GF-D8 (cell line): ENCODE data around the gene LRMDA.

Experiments used
- DNase-seq: peaks from one replicate; lab custom pipeline; 2025; lab: John Stamatoyannopoulos, UW

The LRMDA gene

DNA sequence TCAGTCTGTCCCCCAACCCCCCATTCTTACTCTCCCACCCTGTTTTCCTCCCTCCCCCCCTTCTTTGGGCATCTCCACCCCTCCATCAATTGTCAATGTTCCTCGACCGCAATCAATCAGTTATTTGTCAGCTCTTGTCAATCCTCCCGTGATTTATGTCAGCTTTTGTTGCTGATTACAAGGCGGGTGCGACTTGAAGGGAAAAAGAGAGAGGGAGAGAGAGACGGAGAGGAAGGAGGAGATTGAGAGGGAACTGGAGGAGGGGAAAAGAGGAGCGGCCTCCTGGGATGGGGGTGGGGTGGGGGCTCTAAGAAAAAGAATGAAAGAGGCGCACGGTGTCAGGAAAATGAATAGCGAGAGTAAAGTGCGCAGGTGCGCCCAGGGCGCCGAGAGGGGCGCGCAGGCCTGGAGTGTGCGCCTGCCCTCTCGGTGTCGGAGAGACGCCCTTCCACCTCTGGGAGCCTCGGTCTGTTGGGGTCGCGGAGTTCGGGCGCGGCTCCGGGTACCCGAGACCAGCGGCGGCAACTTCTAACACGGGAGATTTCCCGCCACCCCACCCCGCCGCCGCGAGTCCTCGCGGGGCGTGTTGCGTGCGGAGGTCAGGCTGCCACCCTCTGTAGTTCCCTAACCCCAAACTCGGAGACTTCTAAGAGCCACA, 28.8 kb upstream of the LRMDA start:
- DNase-seq, result no peak

DNA sequence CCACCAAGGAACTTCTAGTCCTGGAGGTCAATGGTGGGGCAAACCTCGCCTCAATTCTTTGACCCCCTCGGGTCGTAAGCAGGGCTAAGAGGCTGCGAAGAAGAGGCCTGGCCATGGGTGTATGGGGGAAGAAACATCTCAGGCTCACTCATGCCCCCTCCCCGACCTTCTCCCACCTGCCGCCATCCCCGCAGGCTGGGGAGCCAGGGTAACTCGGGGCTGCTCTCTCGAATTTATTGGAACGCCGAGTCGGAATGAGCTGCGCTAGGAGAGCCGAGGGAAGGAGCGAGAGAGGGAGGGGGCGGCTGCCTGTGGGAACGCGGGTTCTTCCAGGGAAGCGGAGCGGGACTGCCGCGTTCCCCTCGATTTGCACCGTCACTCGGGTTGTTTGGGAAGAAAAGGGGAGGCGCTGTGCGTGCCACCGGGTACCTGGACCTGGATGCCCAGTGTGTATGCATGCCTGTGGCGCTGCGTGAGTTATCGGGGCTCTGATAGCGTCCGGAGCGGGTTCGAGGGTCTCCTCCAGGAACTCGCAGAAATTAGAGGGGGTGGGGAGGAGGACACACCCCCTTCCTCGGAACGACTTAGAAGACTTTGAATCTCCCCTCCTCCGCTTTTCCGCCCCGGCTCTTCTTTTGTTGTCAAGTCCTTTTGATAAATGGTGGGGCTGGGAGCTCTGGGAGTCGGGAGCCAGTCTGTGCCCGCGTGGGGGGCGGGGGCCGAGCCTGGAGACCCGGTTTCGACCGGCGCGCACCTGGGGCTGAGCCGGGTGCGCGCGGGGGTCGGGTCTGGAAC, 28.1 kb upstream of the LRMDA start:
- no peak for DNase-seq

DNA sequence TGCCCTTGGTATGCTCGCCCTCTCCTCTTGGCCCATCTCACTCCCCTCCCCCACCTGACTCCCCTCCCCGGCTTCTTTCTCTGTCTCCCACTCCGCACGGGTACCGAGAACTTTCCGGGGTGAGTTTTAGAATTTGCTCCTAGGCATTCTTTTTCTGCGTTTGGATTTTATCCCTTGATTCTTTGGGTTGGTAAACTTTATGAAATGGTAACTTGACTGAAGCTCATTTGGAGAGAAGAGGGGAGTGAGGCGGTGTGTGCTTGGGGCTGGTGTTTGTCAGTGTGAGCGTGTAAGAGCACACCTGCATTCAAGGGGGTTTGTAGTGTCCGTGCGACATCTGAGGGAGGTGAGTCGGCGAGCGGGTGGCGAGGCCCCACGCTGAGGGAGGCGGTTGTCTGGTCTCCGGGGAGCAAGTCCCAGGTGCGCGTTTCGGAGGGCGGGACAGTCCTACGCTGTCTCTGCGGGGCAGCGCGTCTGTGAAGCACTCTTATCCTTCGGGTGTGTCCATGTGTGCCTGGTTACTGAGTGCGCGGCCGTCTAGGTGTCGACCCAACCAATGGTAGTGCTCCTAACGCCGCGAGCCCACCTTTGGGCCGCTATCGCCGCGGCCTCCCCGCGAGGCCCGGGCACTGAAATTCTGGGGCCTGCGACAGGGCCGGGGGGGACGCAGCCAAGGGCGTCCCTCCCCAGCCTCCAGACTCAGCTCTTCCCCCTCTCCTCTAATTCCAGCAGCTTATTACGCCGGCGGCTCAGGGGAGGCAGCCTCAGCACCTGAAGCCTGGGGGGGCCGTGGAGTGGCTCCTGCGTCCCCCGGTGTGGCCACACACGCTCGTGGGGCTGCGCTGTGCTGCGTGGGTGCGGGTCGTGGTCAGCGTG, 27.2 kb upstream of the LRMDA start:
- no peak for DNase-seq

DNA sequence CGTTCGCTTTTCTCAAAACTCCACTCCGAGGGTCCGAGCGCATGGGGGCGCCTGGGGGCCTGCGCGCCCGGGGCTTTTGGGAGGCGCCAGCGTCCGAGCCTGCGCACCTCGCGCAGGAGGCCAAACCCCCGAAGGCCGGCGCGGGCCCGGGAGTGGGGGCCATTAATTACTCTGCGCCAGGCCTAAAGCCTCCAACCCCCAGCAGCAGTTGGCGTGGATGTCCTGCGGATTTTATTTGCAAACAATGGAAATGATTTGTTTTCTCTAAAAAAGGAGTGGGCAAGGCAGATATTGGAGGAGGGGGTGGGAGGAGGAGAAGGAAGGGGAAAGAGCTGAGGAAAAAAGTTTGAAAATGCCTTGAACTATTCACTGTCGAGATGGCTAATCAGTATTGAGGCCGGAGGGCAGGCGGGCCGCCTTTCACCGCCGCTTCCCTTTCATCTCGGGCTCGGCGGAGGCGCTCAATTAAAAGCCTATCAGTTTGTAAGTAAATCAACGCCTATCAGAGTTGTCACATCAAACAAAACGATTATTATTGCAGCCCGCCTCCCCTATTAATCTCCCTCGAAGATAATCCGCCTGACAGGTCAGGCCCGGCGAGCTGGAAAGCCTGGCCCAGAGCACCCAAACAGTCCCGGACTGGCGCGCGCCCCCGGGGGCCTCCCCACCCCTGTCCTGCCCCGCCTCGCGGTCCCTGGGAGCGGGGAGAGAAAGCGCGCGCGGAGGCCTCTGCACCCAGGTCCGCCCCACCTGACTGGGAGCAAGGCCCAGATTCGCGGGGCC, 26.4 kb upstream of the LRMDA start:
- no peak for DNase-seq

DNA sequence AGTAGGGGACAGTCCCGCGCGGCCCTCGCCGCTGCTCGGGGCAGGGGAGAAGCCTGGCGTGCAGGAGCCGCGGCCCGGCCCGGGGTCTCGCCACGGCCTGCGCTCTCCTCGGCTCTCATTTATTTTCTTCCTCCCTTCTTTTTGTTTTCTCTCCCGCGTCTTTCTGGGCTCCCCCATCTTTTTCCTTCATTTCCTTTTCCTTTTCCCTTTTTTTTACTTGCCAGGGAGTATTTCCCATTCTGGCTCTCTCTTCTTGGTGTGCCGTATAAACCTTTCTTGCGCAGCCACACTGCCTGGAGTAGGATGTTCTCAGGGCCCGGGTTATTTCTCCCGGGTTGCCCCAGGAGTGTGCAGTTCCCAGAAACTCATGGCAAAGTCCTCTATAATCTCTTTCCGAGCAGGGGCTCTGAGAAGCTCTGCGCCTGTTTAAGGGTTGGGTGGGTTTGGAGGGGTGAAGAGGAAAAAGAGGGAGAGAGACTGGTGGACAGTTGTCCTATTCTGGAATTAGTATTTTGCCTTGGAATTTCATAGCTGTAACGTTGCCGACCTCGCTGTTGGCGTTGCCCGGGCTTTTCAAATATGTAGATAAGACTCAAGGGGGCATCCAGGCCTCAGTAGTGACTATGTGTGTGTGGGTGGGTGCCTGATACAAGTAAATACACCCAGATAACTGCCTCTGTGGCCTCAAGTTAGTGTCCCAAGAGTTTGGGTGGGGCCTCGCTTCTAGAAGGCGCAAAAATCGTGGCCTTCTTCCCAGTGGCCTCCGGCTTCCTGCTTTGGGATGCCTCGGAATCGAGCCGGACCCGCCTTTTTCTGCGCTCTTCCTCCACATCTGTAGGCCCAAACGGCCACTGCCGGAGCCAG, 25.6 kb upstream of the LRMDA start:
- no peak for DNase-seq

DNA sequence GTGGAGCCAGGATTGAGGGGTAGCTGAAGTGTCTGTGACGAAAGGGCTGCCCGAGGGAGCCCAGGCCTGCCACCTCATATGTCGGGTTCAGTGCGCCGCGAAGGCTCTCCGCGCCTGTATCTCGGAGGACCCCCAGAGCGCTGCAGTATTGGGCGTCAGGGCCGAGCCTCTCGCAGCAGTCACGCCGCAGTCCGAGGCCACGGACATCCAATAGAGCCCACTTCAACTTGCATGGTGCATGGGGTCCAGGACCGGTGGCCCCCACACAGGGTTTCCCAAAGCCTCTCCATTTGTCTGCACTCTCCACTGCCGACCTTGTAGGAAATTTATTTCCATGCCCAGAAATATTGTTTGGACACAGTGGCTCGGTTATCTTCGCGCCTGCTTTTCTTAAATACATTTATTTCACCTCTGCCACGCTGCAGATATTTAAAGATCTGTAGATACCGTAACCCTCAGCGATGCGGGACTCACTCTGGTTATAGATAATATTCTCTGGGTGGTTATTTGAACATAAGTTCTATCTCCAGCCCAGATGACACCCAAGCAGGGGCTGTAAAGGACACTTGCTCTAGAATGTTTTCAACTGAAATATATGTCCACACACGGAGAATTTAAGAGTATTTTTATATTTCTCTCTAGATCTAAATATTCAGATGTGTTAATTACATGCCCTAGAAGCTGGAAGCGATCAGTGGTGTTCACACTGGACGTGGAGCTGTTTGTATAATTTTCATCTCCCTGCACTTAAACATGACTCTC, 24.8 kb upstream of the LRMDA start:
- DNase-seq, result no peak

DNA sequence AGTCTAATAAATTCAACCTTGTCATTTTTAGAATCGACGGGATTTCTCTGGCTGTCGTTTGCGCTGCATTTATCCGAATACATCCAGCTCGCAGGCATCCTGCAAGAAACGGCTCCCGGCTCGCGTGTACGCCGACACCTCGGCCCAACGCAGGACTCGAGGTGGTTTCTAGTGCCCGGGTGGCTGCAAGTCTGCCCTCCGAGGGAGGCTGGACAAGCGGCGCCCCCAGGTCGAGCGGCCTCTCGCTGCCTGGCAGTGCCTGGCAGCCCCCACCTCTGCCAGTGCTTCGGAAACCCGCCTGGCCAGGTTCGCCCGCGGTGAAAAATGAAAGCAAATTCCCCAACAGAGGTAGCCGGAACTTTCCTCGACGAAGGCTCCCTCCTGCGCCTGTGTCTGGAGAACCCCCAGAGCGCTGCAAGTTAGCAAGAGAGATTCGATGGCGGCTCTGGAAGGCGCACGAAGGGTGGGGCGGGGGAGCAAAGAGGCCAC, 24.2 kb upstream of the LRMDA start:
- no peak for DNase-seq

DNA sequence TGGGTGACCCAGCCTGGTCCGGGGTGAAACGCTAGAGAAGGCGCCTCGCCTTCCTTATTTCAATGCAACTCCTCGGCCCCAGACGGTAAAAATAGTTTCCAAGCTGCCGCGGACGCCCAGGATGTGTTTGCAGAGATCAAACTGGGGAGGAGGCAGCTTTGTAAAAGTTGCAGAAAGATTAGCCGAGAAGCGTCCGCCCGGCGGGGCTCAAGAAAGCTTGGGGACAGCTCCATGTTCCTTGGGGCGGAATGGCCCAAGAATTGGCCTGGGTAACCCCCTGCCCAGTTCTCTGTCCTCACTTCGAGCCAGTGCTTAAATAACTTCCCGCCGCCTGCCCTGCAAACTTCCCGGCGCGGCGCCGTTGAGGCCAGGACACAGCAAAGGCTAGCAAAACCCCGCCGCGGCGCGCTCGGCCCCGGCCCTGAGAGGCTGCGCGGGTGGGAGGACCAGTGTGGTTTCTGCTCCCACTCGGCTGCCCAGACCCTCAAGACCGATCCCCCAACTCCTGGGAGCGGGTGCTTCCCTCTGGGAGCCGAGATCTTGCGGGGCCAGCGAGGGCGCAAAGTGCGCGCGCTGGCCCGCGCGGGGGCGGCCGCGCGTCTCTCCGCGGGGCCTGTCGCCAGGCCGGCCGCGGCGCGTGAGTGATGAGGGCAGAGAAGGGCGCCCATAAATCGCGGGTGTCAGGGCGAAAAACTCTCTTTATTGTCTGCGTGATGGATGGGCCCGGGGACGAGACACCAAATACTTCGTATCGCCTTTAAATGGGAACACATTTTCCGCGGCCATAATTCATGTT, 23.5 kb upstream of the LRMDA start:
- DNase-seq, result no peak

DNA sequence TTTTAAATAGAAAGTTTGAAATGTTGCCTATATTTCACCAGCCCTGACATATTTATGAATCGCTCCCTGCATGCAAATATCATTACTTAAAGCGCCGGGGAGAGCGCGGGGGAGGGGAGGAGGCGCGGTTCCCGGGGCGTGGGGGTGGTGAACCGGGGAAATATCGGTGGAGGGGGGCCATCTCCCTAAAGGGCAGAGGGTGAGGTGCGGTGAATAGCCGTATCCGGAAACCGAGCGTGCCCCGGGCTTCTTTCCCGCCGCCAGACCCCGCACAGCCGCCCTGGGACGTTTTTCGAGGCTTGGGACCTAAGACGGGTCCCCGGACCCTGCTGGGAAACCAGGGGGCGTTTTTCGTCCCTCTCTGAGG, 22.9 kb upstream of the LRMDA start:
- DNase-seq, result no peak

DNA sequence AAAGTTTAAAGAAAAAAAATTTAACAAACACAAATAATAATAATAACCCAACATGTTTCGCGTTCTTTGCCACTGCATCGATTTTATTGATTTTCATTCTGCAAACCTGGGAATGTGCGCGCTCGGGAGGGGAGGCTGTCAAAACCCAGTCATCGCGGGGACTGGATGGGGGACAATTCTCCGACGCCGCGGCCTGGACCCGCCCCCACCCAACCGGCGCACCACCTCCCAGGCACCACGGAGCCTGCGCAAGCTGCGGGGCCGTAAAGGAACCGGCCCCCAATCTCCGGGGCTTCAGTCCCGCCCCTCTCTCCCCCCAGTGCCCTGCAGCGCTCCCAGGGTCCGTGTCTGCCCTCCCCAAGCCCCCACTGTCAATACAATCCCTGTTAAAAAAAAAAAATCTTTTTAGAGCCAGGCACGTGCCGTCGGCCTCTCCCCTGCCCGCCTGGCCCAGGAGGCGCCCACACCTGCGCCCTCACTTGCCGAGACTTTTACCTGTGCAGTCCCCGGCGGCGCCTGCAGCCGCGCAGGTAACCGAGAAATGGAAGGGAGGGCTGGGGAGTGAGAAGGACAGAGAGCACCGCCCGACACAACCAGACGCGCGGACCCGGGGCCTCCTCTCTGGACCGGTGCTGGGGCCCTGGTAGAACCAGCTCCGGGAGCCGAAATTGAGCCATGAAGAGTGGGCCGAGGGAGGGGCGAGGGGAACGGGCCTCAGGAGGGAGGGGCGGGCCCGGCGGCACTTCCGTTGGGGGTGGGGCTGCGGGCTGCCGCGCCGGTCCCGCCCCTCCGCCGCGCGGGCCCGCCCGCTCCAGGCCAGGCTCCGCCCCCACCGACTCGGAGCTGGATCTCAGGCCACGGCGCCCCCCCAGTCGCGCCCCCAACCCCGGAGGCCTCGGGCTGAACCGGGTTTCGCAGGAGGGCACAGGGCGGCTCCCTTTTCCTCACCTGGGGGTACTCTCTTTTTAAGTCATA, 22.2 kb upstream of the LRMDA start:
- DNase-seq, result no peak

DNA sequence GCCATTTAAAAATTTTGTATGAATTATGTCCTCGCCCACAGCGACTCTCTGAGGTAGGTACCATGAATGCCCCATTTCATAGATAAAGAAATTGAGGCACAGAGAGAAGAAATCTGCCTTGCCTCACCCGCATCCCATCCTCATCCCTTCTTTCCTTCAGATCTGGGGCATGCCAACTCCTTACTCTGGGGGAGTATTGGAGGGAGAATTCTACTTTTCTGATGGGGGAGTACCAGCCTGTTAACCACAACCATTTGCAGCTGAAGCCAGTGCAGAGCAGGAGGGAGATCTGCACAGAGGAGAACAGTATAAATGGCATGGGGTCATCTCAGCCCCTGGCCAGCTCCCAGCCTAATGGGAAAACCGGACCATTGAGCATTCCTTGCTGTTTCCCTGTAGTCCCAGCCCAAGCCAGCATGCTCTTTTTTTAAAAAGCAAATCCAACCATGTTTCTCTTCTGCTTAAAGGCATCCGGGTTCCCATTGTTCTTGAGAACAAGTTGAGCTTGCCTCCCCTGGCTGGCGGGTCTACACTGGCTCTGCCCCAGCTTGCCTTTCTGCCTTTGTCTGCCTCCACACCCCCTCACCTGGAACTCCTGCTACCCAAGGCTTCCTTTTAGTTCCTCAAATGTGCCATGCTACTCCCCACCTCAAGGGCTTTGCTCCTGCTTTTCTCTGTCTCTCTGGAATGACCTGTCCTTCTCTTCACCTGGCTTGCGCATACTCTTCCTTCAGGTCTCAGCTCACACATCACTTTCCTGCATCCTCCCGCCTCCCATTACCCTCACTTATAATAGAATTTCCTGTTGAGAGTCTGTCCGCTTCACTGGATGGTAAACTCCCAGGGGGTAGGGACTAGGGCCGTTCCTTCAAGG, 21.1 kb upstream of the LRMDA start:
- no peak for DNase-seq

DNA sequence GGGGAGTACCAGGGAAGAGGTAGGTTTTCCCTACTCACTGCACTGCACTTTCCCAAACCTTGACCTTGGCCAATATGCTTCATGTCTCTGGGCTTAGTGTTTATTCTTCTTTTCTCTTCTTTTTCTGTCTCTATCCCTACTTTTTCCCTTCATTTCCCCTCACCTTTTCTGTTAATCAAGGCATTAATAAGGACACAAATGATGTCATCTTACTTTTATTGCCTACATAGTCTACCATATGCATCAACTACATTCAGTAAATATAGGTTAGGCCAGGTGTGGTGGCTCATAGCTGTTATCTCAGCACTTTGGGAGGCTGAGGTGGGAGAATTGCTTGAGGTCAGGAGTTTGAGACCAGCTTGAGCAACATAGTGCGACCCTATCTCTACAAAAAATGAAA, 16.9 kb upstream of the LRMDA start:
- DNase-seq, result no peak

DNA sequence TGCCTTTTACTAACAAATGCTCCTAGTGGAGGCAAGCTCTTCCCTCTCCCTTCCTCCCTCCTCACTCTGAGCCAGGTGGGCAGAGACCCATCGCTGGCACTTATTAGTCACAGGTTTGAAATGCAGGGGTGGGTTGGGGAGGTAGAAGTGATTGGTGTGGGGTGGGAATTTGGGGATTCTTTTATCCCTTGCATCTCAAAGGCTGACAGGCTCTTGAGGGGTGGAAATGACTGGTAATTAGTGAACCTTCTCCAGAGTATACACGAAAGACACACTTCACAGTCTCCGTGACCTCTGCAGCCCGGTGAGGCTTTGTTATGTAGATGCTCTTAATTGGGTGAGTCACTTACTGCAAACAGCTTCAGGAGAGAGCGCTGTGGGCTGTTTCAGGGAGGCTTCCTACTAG, 13.9 kb upstream of the LRMDA start:
- no peak for DNase-seq

DNA sequence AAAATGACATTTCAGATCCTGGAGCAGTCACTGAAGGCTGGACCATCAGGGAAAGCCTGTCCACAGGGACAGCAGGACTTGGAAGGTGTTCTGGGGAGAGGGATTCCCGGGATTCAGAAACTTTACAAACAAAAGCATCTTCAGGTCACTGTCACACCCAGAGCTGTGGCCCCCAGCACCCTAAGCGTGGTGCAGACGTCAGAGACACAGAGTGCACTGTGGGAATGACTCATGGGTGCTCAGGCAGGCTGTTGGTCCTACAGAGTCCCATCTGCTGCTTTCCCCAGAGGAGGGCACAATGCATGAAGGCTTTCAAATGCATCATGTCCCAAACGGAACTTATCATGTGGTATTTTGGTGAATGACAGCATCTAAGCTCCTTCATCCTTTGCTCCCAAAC, 13.1 kb upstream of the LRMDA start:
- no peak for DNase-seq

DNA sequence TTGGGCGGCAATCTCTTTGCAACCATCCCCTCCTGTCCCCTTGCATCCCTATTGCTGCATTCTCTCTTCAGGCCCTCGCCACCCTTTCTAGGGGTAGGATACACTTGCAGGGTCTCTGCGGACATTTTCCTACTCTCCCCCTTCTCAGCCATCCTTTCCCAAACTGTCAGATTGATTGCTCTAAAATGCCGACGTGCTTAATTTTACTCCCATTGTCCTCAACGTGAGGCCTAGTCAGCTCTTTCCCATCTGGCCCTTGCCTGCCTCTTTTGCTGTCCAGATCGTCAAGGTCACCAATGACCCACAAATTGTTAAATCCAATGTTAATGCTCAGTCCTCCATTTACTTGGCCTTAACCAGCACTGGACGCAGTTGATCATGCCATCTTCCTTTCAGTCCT, 12.7 kb upstream of the LRMDA start:
- no peak for DNase-seq

DNA sequence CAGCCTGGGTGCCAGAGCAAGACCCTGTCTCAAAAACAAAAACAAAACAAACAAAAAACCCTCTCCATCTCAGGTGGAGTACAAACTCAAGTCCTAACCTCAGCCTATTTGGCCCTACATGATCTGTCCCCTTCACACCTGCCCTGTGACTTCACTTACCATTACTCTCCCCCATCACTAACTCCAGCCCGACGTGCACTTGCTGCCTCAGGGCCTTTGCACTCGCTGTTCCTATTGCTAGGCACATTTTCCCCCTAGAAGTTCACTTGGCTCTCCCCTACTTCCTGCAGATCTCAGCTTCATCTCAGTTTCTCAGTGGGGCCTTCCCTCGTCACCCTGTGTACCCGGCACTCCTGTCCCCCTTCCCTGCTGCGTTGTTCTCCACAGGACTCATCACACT, 8.5 kb upstream of the LRMDA start:
- DNase-seq, result no peak

DNA sequence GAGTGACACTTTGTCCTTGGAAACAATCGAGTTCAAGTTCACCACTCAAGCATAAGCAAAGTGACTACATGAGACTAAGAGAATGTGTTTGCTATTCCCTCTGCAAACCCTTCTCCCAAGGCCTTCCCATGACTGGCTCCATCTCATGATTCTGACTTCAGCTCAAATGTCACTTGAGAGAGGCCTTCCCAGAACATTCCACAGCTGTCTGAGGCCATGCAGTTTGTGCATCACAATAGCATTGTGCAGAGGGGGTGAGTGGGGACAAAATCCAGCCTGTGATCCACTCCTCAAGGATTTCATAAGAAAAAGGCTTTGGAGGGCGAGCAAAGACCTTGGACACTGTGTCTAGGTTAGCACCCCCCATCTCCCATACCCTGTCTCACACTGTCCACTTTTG, 6.9 kb upstream of the LRMDA start:
- DNase-seq, result no peak
